HG02885 (cell line): ENCODE data around the gene MPG.

ENCODE experiments used
- ATAC-seq: cut with Tn5 transposase; IDR thresholded peaks from one replicate; pipeline ENCODE4 v1.9.1; 2021; ENCODE audit warnings: mild to moderate bottlenecking; ENCODE audit not compliant: unreplicated experiment, poor library complexity

MPG gene

GRCh38 chr16:47234-47633 lies 30.8 kb upstream of the MPG start:
- no peak for ATAC-seq

GRCh38 chr16:50769-51591 lies 27.0 kb upstream of the MPG start:
- no peak for ATAC-seq

- peak; percentile 95 for ATAC-seq
These were observed 24.4 kb upstream of the MPG start, which contains the start of the genes POLR3K and SNRNP25 for GRCh38 chr16:53346-54236. Gene POLR3K, minus strand, starts transcription at chr16:53608. Its CDS starts 22 bp downstream, at chr16:53586. Gene SNRNP25, plus strand, starts transcription at chr16:53828. Its CDS starts 189 bp downstream, at chr16:54017.

GRCh38 chr16:54237-54581 lies 23.8 kb upstream of the MPG start:
- no peak for ATAC-seq

- no peak for ATAC-seq
These were observed 22.4 kb upstream of the MPG start for GRCh38 chr16:55571-56136.

GRCh38 chr16:56231-56927 lies 21.6 kb upstream of the MPG start:
- ATAC-seq: no peak

GRCh38 chr16:57711-58110 lies 20.3 kb upstream of the MPG start:
- no peak for ATAC-seq

GRCh38 chr16:58491-59439 lies 19.3 kb upstream of the MPG start:
- no peak for ATAC-seq

- no peak for ATAC-seq
These were observed 18.5 kb upstream of the MPG start for GRCh38 chr16:59440-60059.

- no peak for ATAC-seq
These were observed 17.9 kb upstream of the MPG start for GRCh38 chr16:60166-60565.

- ATAC-seq: no peak
These were observed 16.8 kb upstream of the MPG start for GRCh38 chr16:60929-61878.

- ATAC-seq: no peak
These were observed 16.1 kb upstream of the MPG start for GRCh38 chr16:61879-62281.

- ATAC-seq: no peak
These were observed 15.6 kb upstream of the MPG start for GRCh38 chr16:62283-62967.

- ATAC-seq: no peak
These were observed 15.0 kb upstream of the MPG start for GRCh38 chr16:62968-63391.

GRCh38 chr16:63466-63865 lies 14.6 kb upstream of the MPG start:
- no peak for ATAC-seq

GRCh38 chr16:63998-64913 lies 13.8 kb upstream of the MPG start:
- no peak for ATAC-seq
